ENCODE data around the gene RIPK3. TPM values are rescaled to one million over a fixed set of nuclear protein-coding genes. Genes with fewer than 3 reads are reported as not detected.

Gene RIPK3
- total RNA-seq, 1 experiment from 2014 or later, result 0.35 TPM

DNA sequence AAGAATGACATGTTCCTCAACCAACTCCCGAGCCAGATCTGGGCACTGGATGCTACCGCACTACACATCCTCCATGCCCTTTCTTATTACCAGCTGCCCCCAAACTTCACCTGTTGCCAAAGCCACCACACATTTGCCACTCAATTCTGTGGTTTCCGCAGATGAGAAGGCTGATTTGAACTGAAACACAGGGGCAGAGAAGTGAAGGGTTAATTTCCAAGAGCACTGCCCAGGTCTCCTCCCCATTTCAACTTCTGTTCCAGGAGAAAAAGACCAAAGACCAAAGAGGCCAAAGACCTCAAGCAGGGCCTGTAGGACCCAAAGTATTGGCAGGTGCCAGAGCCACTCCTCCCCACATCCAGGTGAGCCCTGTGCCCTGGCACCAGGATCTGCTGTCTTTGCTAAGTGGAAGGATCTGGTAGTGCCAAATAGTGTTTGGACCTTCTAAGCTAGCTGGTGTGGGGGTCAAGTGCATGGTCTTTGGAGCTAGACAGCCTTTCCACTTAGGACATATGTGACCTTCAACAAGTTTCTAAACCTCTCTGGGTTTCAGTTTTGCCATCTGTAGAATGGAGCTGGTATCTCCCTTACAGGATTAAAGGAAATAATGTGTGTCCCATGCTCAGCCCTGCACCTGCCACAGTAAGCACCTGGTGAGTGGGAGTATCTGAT lies 48.2 kb downstream of the RIPK3 start:
- H3K4me2 ChIP-seq (ENCODE audit: insufficient read depth, insufficient read length, low read length), result no peak overlapping the region
- H4K20me1 ChIP-seq (ENCODE audit: control insufficient read depth, insufficient read depth, insufficient read length), result no peaks in the 10 kb centered on the region

More for the DNA sequence above, 48.2 kb downstream of the RIPK3 start:
- no peak overlapping the region; a peak in 1 of 7 replicates for H3K27ac Mint-ChIP-seq
- Histone ChIP-seq H3K4me1 (ENCODE audit: insufficient read depth, low read length) (no peaks in the 10 kb centered on the region), H3K27me3 (ENCODE audit: insufficient read depth, low read length) (no peaks in the 10 kb centered on the region), H3K56ac (ENCODE audit: insufficient read length, low read depth, low read length) (no peak overlapping the region), H4K5ac (ENCODE audit: insufficient read length, low read depth, low read length) (no peak overlapping the region), H2AFZ (ENCODE audit: low read length) (no peak overlapping the region), H3T11ph (ENCODE audit: low read length) (no peak overlapping the region), H4K8ac (replicated peaks; ENCODE audit: insufficient read length, low read depth, low read length) (no peak overlapping the region), H2BK20ac (ENCODE audit: low read depth, low read length, poor library complexity, severe bottlenecking) (no peak overlapping the region), H3K9ac (ENCODE audit: extremely low read depth, insufficient read length, low read length) (no peak overlapping the region), H2BK5ac (ENCODE audit: insufficient read length, low read length) (no peak overlapping the region), H3K79me1 (ENCODE audit: insufficient read depth, low read depth, low read length, poor library complexity, severe bottlenecking) (no peaks in the 10 kb centered on the region), H3K23me2 (ENCODE audit: insufficient read length, low read depth, low read length, poor library complexity, severe bottlenecking) (no peaks in the 10 kb centered on the region), H3K9me3 (ENCODE audit: control insufficient read depth, low read depth, low read length) (no peaks in the 10 kb centered on the region), H3K27ac (ENCODE audit: insufficient read length, low read depth, low read length) (no peak overlapping the region), H3K23ac (ENCODE audit: insufficient read length, low read depth, low read length) (no peak overlapping the region), H3K18ac (ENCODE audit: insufficient read length, low read depth, low read length) (no peak overlapping the region), H2BK120ac (ENCODE audit: low read depth, low read length, poor library complexity, severe bottlenecking) (no peak overlapping the region), H2AK5ac (ENCODE audit: insufficient read length, low read length) (no peak overlapping the region), H4K91ac (ENCODE audit: insufficient read length, low read depth, low read length) (no peak overlapping the region), H3K79me2 (ENCODE audit: insufficient read depth, low read length) (no peaks in the 10 kb centered on the region), H2BK12ac (ENCODE audit: insufficient read length, low read depth, low read length) (no peak overlapping the region), H3K4ac (ENCODE audit: low read depth, low read length) (no peak overlapping the region), H3K14ac (ENCODE audit: insufficient read depth, low read length) (no peak overlapping the region), H2BK15ac (ENCODE audit: low read depth, low read length) (no peak overlapping the region)
- DNase-seq, result no peak
- H3K4me1 Mint-ChIP-seq, result peaks cover 0 to 2% of the 10 kb centered on the region in 2 experiments; a peak in 2 of 4 replicates
- WGBS (ENCODE audit: extremely low coverage, insufficient read length, low lambda C conversion rate), result no CpG with 5 or more reads among the region's 3 CpGs
- H3K9me3 Mint-ChIP-seq, result no peaks in the 10 kb centered on the region
- no peaks in the 10 kb centered on the region for H3K27me3 Mint-ChIP-seq (ENCODE audit: low read depth)
- H3K4me3 Mint-ChIP-seq, result no peak overlapping the region
- peaks cover 7 to 46% (median 17%) of the 10 kb centered on the region in 3 experiments; a peak in 6 of 7 replicates for H3K36me3 Mint-ChIP-seq (ENCODE audit: insufficient read depth in 1 of 3, low read depth in 3 of 3)
- TF ChIP-seq, protein P1, sequence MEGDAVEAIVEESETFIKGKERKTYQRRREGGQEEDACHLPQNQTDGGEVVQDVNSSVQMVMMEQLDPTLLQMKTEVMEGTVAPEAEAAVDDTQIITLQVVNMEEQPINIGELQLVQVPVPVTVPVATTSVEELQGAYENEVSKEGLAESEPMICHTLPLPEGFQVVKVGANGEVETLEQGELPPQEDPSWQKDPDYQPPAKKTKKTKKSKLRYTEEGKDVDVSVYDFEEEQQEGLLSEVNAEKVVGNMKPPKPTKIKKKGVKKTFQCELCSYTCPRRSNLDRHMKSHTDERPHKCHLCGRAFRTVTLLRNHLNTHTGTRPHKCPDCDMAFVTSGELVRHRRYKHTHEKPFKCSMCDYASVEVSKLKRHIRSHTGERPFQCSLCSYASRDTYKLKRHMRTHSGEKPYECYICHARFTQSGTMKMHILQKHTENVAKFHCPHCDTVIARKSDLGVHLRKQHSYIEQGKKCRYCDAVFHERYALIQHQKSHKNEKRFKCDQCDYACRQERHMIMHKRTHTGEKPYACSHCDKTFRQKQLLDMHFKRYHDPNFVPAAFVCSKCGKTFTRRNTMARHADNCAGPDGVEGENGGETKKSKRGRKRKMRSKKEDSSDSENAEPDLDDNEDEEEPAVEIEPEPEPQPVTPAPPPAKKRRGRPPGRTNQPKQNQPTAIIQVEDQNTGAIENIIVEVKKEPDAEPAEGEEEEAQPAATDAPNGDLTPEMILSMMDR (conservative IDR thresholded peaks at IDR 0.05), result no peak
